Breast epithelium (tissue), 4 donors: ENCODE results near the gene RELT. TPM values are rescaled to one million over a fixed set of nuclear protein-coding genes. Genes with fewer than 3 reads are reported as not detected.
A peak's percentile ranks its signal among the peaks of the same experiment; 100 is the strongest.

Experiments
- DNase-seq, 2 donors: peaks; one replicate each; pipeline ENCODE4 v3.0.0-alpha.2; 2019; ENCODE audit warnings: low spot score in 2 of 2
- H3K27ac ChIP-seq, 2 donors: fragments of 200-600 bp; sonication (generic) in 1 of 2; one replicate each; pipeline ENCODE4 v1.5.1; 2016 to 2019; ENCODE audit warnings: mild to moderate bottlenecking in 1 of 2
- H3K27me3 ChIP-seq, 2 donors: fragments of 200-600 bp; sonication (generic) in 1 of 2; one replicate each; pipeline versions ENCODE4 v1.5.1 to v1.6.0; 2017 to 2019; ENCODE audit warnings: control low read depth in 1 of 2, mild to moderate bottlenecking in 1 of 2
- H3K36me3 ChIP-seq: fragments of 200-600 bp; one replicate; pipeline ENCODE4 v1.5.1; 2019
- H3K4me1 ChIP-seq, 2 donors: fragments of 200-600 bp; sonication (generic); one replicate each; pipeline ENCODE4 v1.5.1; 2016 to 2019; ENCODE audit warnings: control low read depth in 1 of 2
- H3K4me3 ChIP-seq, 3 donors: fragments of 200-600 bp; sonication (generic); 1 replicate in 2 of 3; 2 replicates in 1 of 3; pipeline ENCODE4 v1.5.1; 2016 to 2019; ENCODE audit warnings: mild to moderate bottlenecking in 3 of 3, moderate library complexity in 2 of 3
- H3K9me3 ChIP-seq, 2 donors: fragments of 200-600 bp; sonication (generic) in 1 of 2; one replicate each; pipeline ENCODE4 v1.5.1; 2016 to 2019; ENCODE audit warnings: control low read depth in 1 of 2
- POLR2A ChIP-seq: fragments of 450-650 bp; IDR thresholded peaks from one replicate; pipeline ENCODE4 v1.6.1; 2016; ENCODE audit warnings: antibody characterized with exemption, mild to moderate bottlenecking, moderate library complexity
- POLR2AphosphoS5 ChIP-seq, 3 donors: sonication (generic); formaldehyde crosslinking; IDR thresholded peaks; one replicate each; pipeline ENCODE4 v1.6.1; 2017; ENCODE audit warnings: antibody characterized with exemption in 3 of 3
- intact Hi-C: fragments of 100-400 bp; cut with DNase I; formaldehyde crosslinking; loops from one replicate; pipeline ENCODE4 v1.15.1; 2023; ENCODE audit warnings: low total_unique reads
- total RNA-seq, 3 donors: library from RNA; depleted of rRNA; stranded (reverse); fragments of >200 nt; gene quantifications; one replicate each; pipeline ENCODE4 v1.1.0, GENCODE V29; 2016
- TF ChIP-seq, protein P1 (sequence below), 3 donors: fragments of 450-650 bp; IDR thresholded peaks; one replicate each; pipeline ENCODE4 v1.5.1; 2016 to 2017; ENCODE audit warnings: antibody characterized with exemption in 3 of 3, mild to moderate bottlenecking in 3 of 3, moderate library complexity in 3 of 3

Gene RELT
- total RNA-seq, 3 donors from 2014 or later = 2.2 to 3.7 (median 2.3) TPM

DNA sequence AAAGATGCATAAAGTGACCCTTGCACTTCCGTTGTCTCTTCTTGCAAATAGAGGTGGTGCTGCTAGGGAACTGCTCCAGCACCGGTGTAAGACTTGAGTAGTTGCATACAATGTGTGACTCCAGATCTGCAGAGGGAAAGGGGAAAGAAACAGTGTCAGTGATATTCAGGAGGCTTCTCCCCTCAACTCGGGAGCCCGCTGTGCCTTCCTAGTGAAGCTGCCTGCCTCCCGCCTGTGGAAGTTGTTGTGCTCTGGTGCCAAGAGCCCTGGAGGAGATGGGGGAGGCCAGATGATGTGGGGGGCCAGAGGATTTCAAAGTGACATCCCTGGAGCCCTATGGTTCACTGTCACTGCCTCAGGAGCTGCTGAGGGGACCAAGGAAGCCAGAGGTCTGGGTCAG is 30.4 kb downstream of the RELT start:
- TF ChIP-seq, protein P1, sequence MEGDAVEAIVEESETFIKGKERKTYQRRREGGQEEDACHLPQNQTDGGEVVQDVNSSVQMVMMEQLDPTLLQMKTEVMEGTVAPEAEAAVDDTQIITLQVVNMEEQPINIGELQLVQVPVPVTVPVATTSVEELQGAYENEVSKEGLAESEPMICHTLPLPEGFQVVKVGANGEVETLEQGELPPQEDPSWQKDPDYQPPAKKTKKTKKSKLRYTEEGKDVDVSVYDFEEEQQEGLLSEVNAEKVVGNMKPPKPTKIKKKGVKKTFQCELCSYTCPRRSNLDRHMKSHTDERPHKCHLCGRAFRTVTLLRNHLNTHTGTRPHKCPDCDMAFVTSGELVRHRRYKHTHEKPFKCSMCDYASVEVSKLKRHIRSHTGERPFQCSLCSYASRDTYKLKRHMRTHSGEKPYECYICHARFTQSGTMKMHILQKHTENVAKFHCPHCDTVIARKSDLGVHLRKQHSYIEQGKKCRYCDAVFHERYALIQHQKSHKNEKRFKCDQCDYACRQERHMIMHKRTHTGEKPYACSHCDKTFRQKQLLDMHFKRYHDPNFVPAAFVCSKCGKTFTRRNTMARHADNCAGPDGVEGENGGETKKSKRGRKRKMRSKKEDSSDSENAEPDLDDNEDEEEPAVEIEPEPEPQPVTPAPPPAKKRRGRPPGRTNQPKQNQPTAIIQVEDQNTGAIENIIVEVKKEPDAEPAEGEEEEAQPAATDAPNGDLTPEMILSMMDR (IDR thresholded peaks at IDR 0.05) = no peak
- TF ChIP-seq POLR2AphosphoS5 (IDR thresholded peaks at IDR 0.05) (no peak), POLR2A (no peak)
- Histone ChIP-seq H3K4me1 (no peaks in the 10 kb centered on the region), H3K27me3 (no peaks in the 10 kb centered on the region), H3K4me3 (no peak overlapping the region), H3K36me3 (no peaks in the 10 kb centered on the region), H3K9me3 (no peaks in the 10 kb centered on the region), H3K27ac (peak overlapping the region in 1 of 2 donors; percentile 19)
- no peak for DNase-seq
- intact Hi-C loops = loop anchor here (10.0 kb wide), 1 partner anchor 108 kb away; no protein-coding TSS in a partner anchor

DNA sequence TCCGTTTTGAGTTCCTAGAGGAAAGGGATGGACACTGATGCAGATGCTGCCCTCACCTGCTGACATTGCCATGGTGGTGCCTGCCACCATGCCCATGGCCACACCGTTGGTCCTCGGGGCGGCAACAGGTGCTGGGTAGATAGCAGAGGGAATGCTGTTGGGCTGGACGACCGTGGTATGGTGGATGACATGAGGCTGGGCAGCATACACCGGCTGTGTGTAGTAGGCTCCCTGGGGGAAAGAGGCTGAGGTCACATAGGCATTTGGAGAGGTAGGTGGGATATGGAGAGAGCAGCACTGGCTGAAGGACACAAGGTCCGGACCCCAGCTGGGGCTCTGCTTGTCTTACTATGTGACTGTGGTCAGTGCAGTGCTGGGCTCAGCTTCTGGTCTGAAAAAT is 33.2 kb downstream of the RELT start:
- no peak for DNase-seq
- Histone ChIP-seq H3K27me3 (no peaks in the 10 kb centered on the region), H3K4me3 (no peak overlapping the region), H3K36me3 (no peaks in the 10 kb centered on the region), H3K9me3 (no peaks in the 10 kb centered on the region), H3K27ac (no peak overlapping the region), H3K4me1 (no peaks in the 10 kb centered on the region)
- TF ChIP-seq, protein P1 (IDR thresholded peaks at IDR 0.05) = no peak
- TF ChIP-seq POLR2AphosphoS5 (IDR thresholded peaks at IDR 0.05) (no peak), POLR2A (no peak)
- intact Hi-C loops = loop anchor here (10.0 kb wide), 1 partner anchor 105 kb away; no protein-coding TSS in a partner anchor

DNA sequence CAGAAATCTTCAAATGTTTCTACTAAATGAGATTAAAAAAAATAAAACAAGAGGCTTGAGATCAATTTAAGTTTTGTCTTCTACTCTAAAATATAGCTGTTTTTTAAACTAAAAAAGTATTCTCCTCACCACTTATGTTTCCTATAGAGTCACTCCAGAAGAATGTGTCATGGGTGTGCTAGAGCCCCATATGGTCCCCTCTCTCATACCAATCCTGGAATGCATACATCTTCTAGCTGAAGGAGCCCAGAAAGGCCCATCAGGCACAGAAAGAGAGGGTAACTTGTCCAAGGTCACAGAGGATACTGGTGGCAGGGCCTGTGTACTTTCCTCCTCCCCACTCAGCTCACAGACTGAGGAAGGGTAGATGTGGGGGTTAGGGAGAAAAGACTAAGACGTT is 34.4 kb downstream of the RELT start:
- Histone ChIP-seq H3K4me1 (peaks cover 0 to 3% of the 10 kb centered on the region in 2 donors), H3K4me3 (no peak overlapping the region), H3K27me3 (no peaks in the 10 kb centered on the region), H3K27ac (no peak overlapping the region), H3K9me3 (no peaks in the 10 kb centered on the region), H3K36me3 (no peaks in the 10 kb centered on the region)
- TF ChIP-seq POLR2AphosphoS5 (IDR thresholded peaks at IDR 0.05) (no peak), POLR2A (no peak)
- TF ChIP-seq, protein P1 (IDR thresholded peaks at IDR 0.05) = no peak
- intact Hi-C loops = no loop called here
- DNase-seq = no peak

DNA sequence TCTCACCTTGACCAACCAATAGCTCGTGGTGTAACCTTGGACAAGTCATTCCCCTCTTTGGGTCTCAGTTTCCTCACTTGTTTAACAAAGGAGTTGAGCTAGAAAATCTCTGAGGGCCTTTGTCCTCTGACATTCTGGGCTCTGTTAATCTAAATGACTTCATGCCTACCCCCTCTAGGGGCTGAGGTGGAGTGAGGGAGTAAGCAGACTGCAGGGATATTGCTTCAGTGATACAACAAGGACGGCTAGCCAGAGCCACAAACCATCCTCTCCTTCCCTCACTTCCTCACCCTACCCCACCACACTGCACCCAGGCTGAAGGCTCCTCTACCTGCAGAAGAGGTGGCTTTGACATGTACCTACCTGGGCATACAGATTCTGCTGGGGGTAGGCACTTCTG is 34.8 kb downstream of the RELT start:
- intact Hi-C loops = no loop called here
- Histone ChIP-seq H3K36me3 (no peaks in the 10 kb centered on the region), H3K9me3 (no peaks in the 10 kb centered on the region), H3K27ac (no peak overlapping the region), H3K27me3 (no peaks in the 10 kb centered on the region), H3K4me1 (peaks cover 0 to 3% of the 10 kb centered on the region in 2 donors), H3K4me3 (no peak overlapping the region)
- no peak for TF ChIP-seq POLR2A
- no peak for TF ChIP-seq POLR2AphosphoS5 (IDR thresholded peaks at IDR 0.05)
- TF ChIP-seq, protein P1 (IDR thresholded peaks at IDR 0.05) = no peak
- DNase-seq = no peak

- Histone ChIP-seq H3K27ac (no peak overlapping the region), H3K4me3 (no peak overlapping the region), H3K36me3 (no peaks in the 10 kb centered on the region), H3K9me3 (no peaks in the 10 kb centered on the region), H3K27me3 (no peaks in the 10 kb centered on the region), H3K4me1 (peaks cover 0 to 3% of the 10 kb centered on the region in 2 donors)
- TF ChIP-seq POLR2AphosphoS5 (IDR thresholded peaks at IDR 0.05) = no peak
- TF ChIP-seq, protein P1 (IDR thresholded peaks at IDR 0.05) = no peak
- TF ChIP-seq POLR2A = no peak
- intact Hi-C loops = no loop called here
- no peak for DNase-seq
These were observed 36.1 kb downstream of the RELT start for GRCh38 chr11:73412308-73412707.
